CD4-positive, alpha-beta T cell (primary cell): ENCODE data around the gene PGD. TPM values are rescaled to one million over a fixed set of nuclear protein-coding genes. Genes with fewer than 3 reads are reported as not detected.

Source experiments
- ATAC-seq: fragments of 200-7000 bp; cut with Tn5 transposase; one replicate; pipeline ENCODE4 v1.10.0; 2022; ENCODE audit warnings: mild to moderate bottlenecking; ENCODE audit not compliant: poor library complexity
- CTCF ChIA-PET: fragments of 350-600 bp; sonication (Branson Sonifier 250); formaldehyde crosslinking; loops from one replicate; lab custom pipeline; 2021; ENCODE audit warnings: antibody characterized with exemption, inconsistent platforms; lab: Charles Lee
- POLR2A ChIA-PET: fragments of 350-600 bp; sonication (Branson Sonifier 250); formaldehyde crosslinking; loops from one replicate; lab custom pipeline; 2021; ENCODE audit warnings: antibody characterized with exemption, inconsistent platforms; lab: Charles Lee
- DNase-seq, 14 experiments: peaks; one replicate each; pipeline ENCODE4 v3.0.0-alpha.2; 2013 to 2020; ENCODE audit warnings: mixed read lengths in 2 of 14
- H3K27ac ChIP-seq, 2 donors: one replicate each; pipeline versions ENCODE4 v1.5.1 to v1.7.0; 2013; ENCODE audit warnings: low read length in 2 of 2, low read depth in 1 of 2, mild to moderate bottlenecking in 1 of 2
- H3K27me3 ChIP-seq, 2 experiments: 1 replicate in 1 of 2; 2 replicates in 1 of 2; pipeline versions ENCODE4 v1.6.1 to v1.7.0; 2013; ENCODE audit warnings: low read length in 2 of 2, control low read depth in 1 of 2, mild to moderate bottlenecking in 1 of 2, moderate library complexity in 1 of 2; ENCODE audit not compliant: insufficient read depth in 2 of 2, control insufficient read depth in 1 of 2
- H3K36me3 ChIP-seq: one replicate; pipeline ENCODE4 v1.6.1; 2013; ENCODE audit warnings: low read length, control low read depth; ENCODE audit not compliant: insufficient read depth
- H3K4me1 ChIP-seq: one replicate; pipeline ENCODE4 v1.6.1; 2013; ENCODE audit warnings: low read length, control low read depth; ENCODE audit not compliant: insufficient read depth
- H3K4me3 ChIP-seq: one replicate; pipeline ENCODE4 v1.5.1; 2013; ENCODE audit warnings: mild to moderate bottlenecking, low read length, moderate library complexity
- H3K9me3 ChIP-seq, 2 experiments: 1 replicate in 1 of 2; 2 replicates in 1 of 2; pipeline versions ENCODE4 v1.6.1 to v1.7.0; 2013; ENCODE audit warnings: low read length in 2 of 2, mild to moderate bottlenecking in 2 of 2, control low read depth in 1 of 2, moderate library complexity in 1 of 2; ENCODE audit not compliant: control insufficient read depth in 1 of 2, insufficient read depth in 1 of 2
- H3K27ac Mint-ChIP-seq: one replicate; pipeline ENCODE4 v1.8.0; 2020; ENCODE audit warnings: mixed read lengths
- H3K27me3 Mint-ChIP-seq: one replicate; pipeline ENCODE4 v1.8.0; 2021; ENCODE audit warnings: mixed read lengths
- H3K36me3 Mint-ChIP-seq: one replicate; pipeline ENCODE4 v1.8.0; 2021; ENCODE audit warnings: low read depth, mixed read lengths
- H3K4me1 Mint-ChIP-seq: one replicate; pipeline ENCODE4 v1.8.0; 2021; ENCODE audit warnings: low read depth, mixed read lengths
- H3K4me3 Mint-ChIP-seq: one replicate; pipeline ENCODE4 v1.8.0; 2020; ENCODE audit warnings: mild to moderate bottlenecking, mixed read lengths
- H3K9me3 Mint-ChIP-seq: one replicate; pipeline ENCODE4 v1.8.0; 2020; ENCODE audit warnings: mixed read lengths
- intact Hi-C, 2 experiments: fragments of 100-400 bp; cut with DNase I in 1 of 2; cut with micrococcal nuclease in 1 of 2; formaldehyde crosslinking; loops; one replicate each; pipeline versions ENCODE4 v1.15.1 to v1.9.0; 2023 to 2025; cut with DNase I, micrococcal nuclease
- total RNA-seq, 174 experiments: library from RNA in 2 of 174; stranded (reverse) in 2 of 174; gene quantifications; one replicate each; pipeline ENCODE4 v1.2.3 and lab custom pipeline; 2021 to 2026
- TF ChIP-seq, protein P1 (sequence below): fragments of 200-600 bp; IDR thresholded peaks from one replicate; pipeline ENCODE4 v1.8.0; 2022; ENCODE audit warnings: antibody characterized with exemption, mild to moderate bottlenecking

PGD gene
- total RNA-seq, 2 experiments from 2014 or later = 16.7 to 17.4 TPM

DNA sequence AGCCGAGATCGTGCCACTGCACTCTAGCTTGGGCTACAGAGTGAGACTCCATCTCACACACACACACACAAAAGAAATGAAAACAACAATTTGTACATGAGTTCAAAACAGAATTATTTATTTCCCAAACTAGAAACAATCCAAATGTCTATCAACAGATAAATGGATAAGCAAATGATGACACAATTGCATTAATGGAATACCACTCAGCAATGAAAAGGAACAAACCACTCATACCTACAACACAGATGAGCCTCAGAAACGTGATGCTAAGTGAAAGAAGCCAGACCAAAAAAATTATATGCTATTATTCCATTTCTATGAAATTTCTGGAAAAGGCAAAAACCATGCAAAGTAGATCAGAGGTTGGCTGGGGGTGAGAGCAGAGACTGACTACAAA is 2.0 kb upstream of the PGD start:
- no peak for DNase-seq
- Histone ChIP-seq H3K36me3 (no peaks in the 10 kb centered on the region), H3K4me1 (peaks cover 21% of the 10 kb centered on the region), H3K4me3 (no peak overlapping the region), H3K27me3 (no peaks in the 10 kb centered on the region), H3K9me3 (no peaks in the 10 kb centered on the region), H3K27ac (no peak overlapping the region)
- H3K4me3 Mint-ChIP-seq = peak overlapping the region; percentile 81
- peaks cover 19% of the 10 kb centered on the region for H3K36me3 Mint-ChIP-seq
- no peaks in the 10 kb centered on the region for H3K9me3 Mint-ChIP-seq
- peaks cover 20% of the 10 kb centered on the region for H3K4me1 Mint-ChIP-seq
- intact Hi-C loops = loop anchor here in 1 of 2 experiments (10.0 kb wide), 1 partner anchor 78 kb away; the partner anchor contains the start of genes DFFA and PEX14
- H3K27ac Mint-ChIP-seq = no peak overlapping the region
- TF ChIP-seq, protein P1, sequence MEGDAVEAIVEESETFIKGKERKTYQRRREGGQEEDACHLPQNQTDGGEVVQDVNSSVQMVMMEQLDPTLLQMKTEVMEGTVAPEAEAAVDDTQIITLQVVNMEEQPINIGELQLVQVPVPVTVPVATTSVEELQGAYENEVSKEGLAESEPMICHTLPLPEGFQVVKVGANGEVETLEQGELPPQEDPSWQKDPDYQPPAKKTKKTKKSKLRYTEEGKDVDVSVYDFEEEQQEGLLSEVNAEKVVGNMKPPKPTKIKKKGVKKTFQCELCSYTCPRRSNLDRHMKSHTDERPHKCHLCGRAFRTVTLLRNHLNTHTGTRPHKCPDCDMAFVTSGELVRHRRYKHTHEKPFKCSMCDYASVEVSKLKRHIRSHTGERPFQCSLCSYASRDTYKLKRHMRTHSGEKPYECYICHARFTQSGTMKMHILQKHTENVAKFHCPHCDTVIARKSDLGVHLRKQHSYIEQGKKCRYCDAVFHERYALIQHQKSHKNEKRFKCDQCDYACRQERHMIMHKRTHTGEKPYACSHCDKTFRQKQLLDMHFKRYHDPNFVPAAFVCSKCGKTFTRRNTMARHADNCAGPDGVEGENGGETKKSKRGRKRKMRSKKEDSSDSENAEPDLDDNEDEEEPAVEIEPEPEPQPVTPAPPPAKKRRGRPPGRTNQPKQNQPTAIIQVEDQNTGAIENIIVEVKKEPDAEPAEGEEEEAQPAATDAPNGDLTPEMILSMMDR = no peak
- ChIA-PET CTCF (no interaction called here), POLR2A (no interaction called here)
- ATAC-seq = no peak
- H3K27me3 Mint-ChIP-seq = no peaks in the 10 kb centered on the region

DNA sequence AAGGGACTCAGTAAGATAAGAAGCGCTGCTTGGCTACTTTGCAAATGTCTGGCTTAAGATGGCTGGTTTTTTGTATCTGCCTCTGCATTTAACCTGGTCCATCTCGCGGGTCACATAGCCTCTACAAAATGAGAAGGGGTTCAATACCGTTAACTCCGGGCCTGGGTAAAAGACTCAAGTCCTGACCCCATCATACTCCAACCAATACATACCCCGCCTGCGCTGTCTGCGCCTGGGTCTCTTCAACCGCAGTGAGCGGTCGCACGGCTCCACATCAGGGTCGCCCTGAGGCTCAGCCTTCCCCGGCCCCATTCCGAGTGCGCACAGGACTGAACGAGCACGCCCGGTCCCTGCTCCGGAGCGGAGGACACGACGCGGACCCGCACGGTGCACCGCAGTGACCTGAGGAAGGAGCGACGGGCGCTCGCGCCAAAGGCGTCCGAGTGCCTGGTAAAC is 558 bp upstream of the PGD start:
- Mint-ChIP-seq H3K27me3 (no peaks in the 10 kb centered on the region), H3K4me1 (peaks cover 20% of the 10 kb centered on the region), H3K27ac (peak overlapping the region; percentile 79), H3K4me3 (peak overlapping the region; percentile 98), H3K36me3 (peaks cover 26% of the 10 kb centered on the region), H3K9me3 (no peaks in the 10 kb centered on the region)
- H3K4me3 ChIP-seq = peak overlapping the region; percentile 96
- intact Hi-C loops = loop anchor here (1.0 to 10.0 kb wide), 3 partner anchors 76 to 366 kb away; partner anchors contain the start of genes DFFA (in 1 of the 2), KIF1B (in 1 of the 2), PEX14 (in 1 of the 2) and UBE4B (in 1 of the 2)
- no peaks in the 10 kb centered on the region for H3K9me3 ChIP-seq
- ChIA-PET CTCF (interaction anchor here (2.9 to 3.6 kb wide), 2 partner anchors 32 to 188 kb away, joined by 11 to 19 read pairs; partner anchors contain the start of genes CENPS and KIF1B), POLR2A (interaction anchor here (0.7 to 1.5 kb wide), 6 partner anchors 11 to 744 kb away, joined by 3 to 7 read pairs (median 5); partner anchors contain the start of genes KIF1B and PEX14)
- ATAC-seq (peak; percentile 35), DNase-seq (no peak)
- H3K36me3 ChIP-seq = peaks cover 4% of the 10 kb centered on the region
- H3K27me3 ChIP-seq = no peaks in the 10 kb centered on the region
- H3K27ac ChIP-seq = peak overlapping the region in 1 of 2 donors; percentile 9
- H3K4me1 ChIP-seq = peaks cover 21% of the 10 kb centered on the region
- TF ChIP-seq, protein P1 = no peak

DNA sequence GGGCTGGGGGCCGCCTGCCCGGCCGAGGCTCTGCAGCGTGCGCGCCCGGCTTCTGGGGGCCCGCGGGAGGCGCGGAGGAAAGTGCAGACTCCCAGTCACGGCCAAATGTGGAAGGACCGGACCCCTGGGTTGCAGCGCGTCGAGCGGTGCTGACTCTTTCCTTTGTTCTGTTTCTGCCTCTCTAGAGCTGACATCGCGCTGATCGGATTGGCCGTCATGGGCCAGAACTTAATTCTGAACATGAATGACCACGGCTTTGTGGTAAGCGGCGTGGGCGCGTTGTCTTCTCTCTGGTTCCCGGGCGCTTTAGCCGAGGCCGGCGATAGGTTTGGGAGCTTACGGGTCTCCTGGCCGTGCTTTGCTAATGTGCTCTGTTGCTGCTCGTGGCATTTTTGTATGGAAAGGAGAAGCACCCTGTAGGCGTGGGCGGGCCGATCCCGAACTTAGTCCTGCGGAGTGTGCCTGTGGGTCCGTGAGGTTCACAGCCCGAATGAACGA is 629 bp downstream of the PGD start:
- intact Hi-C loops = loop anchor here (1.0 to 10.0 kb wide), 4 partner anchors 31 to 367 kb away; partner anchors contain the start of genes DFFA (in 2 of the 2), CENPS (in 1 of the 2), PEX14 (in 1 of the 2) and UBE4B (in 1 of the 2)
- DNase-seq = peak in 3 of 14 experiments; percentile 4 to 36 (median 24)
- CTCF ChIA-PET = interaction anchor here (1.3 to 3.6 kb wide), 3 partner anchors 31 to 189 kb away, joined by 3 to 19 read pairs (median 11); partner anchors contain the start of genes CENPS and KIF1B
- Histone ChIP-seq H3K27me3 (no peaks in the 10 kb centered on the region), H3K4me3 (peak overlapping the region; percentile 96), H3K36me3 (peaks cover 16% of the 10 kb centered on the region), H3K9me3 (no peaks in the 10 kb centered on the region), H3K27ac (no peak overlapping the region), H3K4me1 (peaks cover 21% of the 10 kb centered on the region)
- Mint-ChIP-seq H3K4me1 (peaks cover 20% of the 10 kb centered on the region), H3K9me3 (no peaks in the 10 kb centered on the region), H3K4me3 (peak overlapping the region; percentile 93), H3K27ac (peak overlapping the region; percentile 24), H3K36me3 (peaks cover 38% of the 10 kb centered on the region), H3K27me3 (no peaks in the 10 kb centered on the region)
- TF ChIP-seq, protein P1 = no peak
- no peak for ATAC-seq
- POLR2A ChIA-PET = interaction anchor here (0.6 to 1.5 kb wide), 7 partner anchors 10 to 746 kb away, joined by 3 to 7 read pairs (median 5); partner anchors contain the start of genes KIF1B and PEX14
